Measurements from ENCODE around the gene RTF1. TPM values are rescaled to one million over a fixed set of nuclear protein-coding genes. Genes with fewer than 3 reads are reported as not detected.
A peak's percentile ranks its signal among the peaks of the same experiment; 100 is the strongest.
"Not testable (repeated sequence)": the region's sequence is repeated elsewhere in the genome, so short reads cannot be mapped to it uniquely, and the experiment has no call there.

The RTF1 gene
- total RNA-seq, 1 donor from 2014 or later = 34.7 TPM

DNA sequence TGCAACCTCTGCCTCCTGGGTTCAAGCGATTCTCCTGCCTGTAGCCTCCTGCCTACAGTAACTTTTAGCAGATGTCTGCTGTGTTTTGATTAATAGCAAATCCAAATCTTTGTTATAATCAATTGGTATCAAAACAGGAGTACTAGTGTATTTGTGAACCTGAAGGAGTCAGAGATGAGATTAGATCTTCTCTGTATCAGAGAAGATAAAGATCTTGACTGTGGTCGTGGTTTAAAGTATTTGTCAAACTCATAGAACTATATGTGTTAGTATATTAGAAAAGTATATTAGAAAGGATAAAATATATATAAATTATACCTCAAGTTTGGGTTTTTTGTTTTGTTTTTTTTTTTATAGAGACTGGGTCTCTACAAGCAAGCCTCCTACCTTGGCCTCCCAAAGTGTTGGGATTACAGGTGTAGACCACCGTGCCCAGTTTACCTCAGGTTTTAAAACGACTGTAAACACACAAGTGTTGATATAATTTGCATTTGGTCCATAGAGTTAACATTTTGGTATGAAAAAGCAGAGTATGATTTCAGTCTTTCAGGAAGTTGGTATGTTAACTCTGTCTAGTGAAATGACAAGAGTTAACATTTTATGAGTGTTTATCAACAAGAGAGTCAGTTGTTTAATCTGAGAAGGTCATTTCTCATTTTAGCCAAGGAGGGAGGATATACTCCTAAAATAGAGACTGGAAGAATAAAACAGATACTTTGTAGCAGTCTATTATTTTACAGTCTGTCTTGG lies 18.3 kb downstream of the RTF1 start:
- DNase-seq (ENCODE audit: extremely low read depth, low read depth, low spot score) = no peak

DNA sequence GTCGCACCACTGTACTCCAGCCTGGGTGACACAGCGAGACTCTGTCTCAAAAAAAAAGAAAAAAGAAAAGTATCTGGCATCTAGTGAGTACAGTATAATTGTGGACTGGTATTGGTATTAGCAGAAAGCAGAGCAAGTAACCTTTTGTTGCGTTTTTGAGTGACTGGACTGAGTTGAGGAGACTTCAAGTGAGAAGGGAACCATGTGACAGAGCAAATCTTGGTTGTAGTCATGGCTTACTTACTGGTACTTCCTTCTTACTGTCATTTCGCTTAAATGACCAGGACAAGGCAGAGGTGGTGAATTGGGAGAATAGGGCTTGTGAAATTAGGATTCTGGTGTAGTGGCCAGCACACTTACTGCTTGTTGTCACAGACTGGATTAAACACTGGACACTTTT lies 20.6 kb downstream of the RTF1 start:
- DNase-seq (ENCODE audit: extremely low read depth, low read depth, low spot score) = no peak

DNA sequence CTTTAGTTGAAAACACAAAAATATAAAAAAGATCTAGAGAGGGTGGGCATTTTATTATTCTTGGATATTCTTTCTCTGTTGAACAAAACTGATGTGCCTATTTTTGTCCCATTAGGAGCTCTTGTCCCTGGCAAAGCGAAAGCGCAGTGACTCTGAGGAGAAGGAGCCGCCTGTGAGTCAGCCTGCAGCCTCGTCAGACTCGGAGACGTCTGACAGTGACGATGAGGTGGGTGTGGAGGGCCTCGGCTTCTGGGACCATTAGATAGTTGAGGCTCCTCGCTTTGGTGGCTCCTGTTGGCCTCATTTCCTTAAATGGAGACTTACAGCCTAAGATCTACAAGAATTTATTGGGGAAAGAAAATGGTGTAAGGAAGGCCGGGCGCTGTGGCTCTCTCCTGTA lies 21.3 kb downstream of the RTF1 start:
- no peak for DNase-seq (ENCODE audit: extremely low read depth, low read depth, low spot score)

DNA sequence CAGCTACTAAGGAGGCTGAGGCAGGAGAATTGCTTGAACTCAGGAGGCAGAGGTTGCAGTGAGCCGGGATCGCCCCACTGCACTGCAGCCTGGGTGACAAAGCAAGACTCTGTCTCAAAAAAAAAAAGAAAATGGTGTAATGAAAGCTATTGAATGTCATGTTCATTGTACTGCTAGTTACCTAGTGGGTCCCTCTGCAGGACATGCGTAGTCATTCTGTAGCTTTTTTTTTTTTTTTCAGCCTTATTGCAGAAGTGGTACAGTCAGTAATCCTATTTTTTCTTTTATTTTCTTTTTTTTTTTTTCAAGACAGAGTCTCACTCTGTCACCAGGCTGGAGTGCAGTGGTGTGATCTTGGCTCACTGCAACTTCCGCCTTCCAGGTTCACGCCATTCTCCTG lies 21.9 kb downstream of the RTF1 start:
- DNase-seq (ENCODE audit: extremely low read depth, low read depth, low spot score) = not testable (repeated sequence)

DNA sequence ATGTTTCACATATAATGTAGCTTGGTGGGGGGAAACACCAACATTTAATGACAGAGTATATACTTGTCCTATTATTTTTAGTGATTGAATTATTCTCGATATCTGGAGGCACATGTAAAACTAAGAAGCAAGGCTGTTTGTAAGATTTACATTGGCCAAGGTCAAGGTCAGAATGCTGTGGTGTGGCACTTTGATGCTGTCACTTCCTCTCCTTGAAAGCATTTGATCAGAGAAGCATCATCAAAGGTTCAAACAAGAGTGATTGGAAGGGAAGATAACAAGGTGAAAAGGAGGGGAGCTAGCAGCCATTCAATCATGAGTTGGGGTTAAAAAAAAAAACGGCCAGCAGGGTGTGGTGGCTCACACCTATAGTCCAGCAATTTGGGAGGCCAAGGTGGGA lies 26.4 kb downstream of the RTF1 start:
- DNase-seq (ENCODE audit: extremely low read depth, low read depth, low spot score) = no peak

DNA sequence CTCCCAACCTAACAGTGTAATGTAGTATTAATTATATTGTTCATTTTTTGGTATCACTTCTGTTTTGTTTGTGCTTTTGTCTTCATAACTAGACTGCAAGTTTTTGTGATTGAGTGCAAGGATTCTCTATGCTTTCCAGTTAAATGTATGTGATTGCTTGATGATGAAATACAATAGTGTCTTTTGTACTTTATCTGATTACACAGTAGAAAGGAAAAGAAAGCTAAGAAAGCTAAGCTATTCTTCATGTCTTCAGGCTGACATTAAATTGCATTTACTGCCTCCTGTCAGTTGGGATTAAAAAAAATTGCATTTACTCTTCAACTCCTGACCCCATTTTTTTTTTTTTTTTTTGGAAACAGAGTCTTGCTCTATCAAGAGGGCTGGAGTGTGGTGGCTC lies 28.5 kb downstream of the RTF1 start:
- no peak for DNase-seq (ENCODE audit: extremely low read depth, low read depth, low spot score)

DNA sequence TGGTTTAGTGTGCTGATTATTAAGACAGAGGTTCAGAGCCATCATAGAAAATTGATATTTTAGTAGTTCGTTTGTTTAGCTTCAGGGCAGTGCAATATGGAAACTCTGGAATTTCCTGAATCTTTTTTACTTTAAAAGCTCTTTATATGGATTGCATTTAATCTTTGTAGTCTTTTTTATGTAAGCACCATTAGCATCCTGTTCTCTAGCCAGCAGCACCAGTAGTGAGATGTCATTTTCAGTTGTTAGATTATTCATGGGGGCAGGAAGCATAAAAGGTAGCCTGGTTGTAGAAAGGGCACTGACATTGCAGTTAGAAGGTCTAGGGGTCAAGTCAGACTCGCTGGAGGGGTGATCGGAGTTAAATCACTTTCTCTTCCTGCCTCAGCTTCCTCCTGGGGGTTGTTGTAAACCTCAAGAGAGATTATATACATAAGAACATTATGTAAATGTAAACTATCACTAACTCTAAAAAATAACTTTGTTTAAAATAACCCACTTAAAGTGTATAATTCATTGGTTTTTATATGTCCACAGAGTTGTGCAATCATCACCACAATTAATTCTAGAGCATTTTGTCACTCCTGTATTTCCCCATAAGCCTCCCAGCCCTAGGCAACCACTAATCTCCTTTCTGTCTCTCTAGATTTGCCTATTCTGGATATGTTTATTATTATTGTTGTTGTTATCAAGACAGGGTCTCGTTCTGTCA lies 45.3 kb downstream of the RTF1 start:
- DNase-seq (ENCODE audit: extremely low read depth, low read depth, low spot score) = no peak

DNA sequence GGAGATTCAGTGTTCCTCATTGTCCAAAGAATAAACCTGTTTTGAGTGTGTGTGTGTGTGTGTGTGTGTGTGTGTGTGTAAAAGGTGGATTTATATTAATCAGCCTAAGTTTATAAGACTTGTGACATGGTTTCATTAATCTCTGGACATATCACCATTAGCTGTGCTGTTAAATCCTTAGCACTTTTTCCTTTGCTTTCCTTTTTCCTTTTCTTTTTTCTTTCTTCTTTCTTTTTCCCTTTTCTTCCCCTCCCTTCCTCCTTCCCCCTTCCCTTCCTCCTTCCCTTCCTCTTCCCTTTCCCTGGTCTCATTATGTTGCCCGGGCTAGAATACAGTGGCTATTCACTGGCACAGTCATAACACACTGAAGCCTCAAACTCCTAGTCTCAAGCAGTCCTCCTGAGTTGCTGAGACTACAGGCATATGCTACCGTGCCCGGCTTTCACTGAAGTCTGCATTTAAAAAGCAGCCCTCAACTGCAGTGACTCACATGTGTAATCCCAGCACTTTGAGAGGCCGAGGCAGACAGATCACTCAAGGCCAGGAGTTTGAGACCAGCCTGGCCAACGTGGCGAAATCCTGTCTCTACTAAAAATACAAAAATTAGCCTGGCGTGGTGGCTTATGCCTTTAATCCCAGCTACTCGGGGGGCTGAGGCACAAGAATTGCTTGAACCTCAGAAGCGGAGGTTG lies 48.1 kb downstream of the RTF1 start:
- DNase-seq (ENCODE audit: extremely low read depth, low read depth, low spot score) = no peak

DNA sequence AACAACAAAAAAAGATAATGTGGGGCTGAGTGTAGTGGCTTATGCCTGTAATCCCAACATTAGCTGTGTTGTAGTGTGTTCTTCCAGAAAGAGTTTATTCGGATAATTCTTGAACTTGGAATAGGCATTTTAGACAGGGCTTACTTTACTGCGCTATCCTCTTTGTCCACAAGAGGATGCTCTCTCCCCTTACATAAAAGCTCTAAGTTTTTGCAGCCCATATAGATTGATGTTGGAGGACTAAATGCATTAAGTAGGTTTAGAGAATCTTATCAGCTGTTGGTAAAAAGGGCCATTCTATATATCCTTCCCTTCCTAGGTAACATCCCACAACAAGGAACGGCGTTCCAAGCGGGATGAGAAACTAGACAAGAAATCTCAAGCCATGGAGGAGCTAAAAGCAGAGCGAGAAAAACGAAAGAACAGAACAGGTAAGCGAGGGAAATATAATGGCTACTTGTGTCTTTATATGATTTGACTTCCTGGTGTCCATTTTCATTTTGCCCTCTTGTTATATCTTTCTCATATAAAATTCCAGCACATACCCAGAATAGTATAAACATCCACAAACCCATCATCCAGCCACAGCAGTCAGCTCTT lies 49.0 kb downstream of the RTF1 start:
- DNase-seq (ENCODE audit: extremely low read depth, low read depth, low spot score) = peak; percentile 44

DNA sequence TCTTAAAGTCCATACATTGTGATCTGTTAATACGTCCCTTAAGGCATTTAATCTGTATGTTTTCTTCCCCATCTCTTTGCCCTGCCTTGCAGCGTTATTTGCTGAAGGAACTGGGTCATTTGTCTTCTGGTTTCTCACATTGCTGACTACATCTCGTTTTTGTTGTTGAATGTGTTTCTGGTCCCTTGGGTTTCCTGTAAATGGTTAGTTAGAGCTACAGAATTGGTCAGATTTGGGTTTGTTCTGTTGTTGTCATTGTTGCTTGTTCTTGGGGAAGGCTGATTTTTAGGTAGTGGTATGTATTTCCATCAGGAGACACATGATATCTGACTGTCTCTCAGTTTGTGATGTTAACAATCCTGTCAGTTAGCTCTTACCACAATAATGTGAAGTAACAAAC lies 49.8 kb downstream of the RTF1 start:
- DNase-seq (ENCODE audit: extremely low read depth, low read depth, low spot score) = no peak

DNA sequence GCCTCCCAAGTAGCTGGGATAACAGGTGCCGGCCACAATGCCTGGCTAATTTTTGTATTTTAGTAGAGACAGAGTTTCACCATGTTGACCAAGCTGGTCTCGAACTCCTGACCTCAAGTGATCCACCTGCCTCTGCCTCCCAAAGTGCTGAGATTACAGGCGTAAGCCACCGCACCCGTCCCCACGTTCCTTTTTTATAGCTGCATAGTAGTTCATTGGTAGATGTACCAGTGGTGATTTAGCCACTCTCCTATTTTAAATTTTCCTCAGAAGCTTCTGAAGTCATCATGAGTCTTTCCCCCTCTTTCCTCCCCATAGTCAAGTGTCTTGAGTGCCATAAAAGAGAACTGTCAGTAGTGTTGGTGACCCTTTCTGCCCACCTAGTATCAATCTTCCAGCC lies 52.7 kb downstream of the RTF1 start:
- not testable (repeated sequence) for DNase-seq (ENCODE audit: extremely low read depth, low read depth, low spot score)

DNA sequence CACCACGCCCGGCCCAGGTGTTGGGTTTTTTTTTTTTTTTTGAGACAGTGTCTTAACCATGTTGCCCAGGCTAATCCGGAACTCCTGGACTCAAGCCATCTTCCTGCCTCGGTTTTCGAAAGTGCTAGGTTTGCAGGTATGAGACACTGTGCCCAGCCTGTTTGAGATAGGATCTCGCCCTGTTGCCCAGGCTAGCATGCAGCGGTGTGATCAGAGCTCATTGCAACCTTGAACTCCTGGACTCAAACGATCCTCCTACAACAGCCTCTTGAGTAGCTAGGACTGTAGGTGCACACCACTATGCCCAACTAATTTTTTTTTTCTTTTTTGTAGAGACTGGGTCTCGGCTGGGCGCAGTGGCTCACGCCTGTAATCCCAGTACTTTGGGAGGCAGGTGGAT lies 56.5 kb downstream of the RTF1 start:
- DNase-seq (ENCODE audit: extremely low read depth, low read depth, low spot score) = no peak

DNA sequence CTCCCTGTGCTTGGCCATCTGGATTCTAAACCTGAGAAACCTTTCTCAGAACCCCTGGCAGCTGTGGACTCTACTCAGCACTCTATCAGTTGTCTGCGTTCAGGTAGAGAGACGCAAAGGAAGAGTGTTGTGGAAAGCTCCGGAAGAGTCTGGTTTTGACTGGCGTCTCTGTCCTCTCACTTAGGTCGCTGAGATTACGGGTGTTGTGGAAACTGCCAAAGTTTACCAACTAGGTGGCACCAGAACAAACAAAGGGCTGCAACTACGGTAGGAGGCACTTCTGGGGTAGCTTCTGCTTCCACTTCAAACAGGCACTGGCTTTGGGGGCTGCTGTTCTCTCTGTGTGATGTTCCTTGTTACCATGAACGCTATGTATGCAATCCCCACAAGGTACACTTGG lies 57.5 kb downstream of the RTF1 start:
- DNase-seq (ENCODE audit: extremely low read depth, low read depth, low spot score) = no peak

DNA sequence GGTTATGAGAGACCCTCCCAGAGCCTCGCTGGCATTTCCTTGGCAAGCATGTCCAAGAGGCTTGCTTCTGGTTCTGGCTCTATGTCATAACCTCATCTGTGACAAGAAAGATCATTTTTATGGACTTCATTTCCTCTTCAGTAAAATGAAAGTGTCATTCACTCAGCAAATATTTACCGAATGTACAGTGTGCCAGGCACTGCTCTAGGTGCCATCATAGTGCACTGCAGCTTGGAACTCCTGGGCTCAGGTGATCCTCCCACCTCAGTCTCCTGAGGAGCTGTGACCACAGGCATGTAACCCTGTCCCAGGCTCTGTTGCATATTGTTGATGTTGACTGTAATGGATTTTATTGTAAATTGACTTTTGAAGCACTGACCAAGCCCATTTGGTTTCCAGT lies 58.0 kb downstream of the RTF1 start:
- DNase-seq (ENCODE audit: extremely low read depth, low read depth, low spot score) = no peak

DNA sequence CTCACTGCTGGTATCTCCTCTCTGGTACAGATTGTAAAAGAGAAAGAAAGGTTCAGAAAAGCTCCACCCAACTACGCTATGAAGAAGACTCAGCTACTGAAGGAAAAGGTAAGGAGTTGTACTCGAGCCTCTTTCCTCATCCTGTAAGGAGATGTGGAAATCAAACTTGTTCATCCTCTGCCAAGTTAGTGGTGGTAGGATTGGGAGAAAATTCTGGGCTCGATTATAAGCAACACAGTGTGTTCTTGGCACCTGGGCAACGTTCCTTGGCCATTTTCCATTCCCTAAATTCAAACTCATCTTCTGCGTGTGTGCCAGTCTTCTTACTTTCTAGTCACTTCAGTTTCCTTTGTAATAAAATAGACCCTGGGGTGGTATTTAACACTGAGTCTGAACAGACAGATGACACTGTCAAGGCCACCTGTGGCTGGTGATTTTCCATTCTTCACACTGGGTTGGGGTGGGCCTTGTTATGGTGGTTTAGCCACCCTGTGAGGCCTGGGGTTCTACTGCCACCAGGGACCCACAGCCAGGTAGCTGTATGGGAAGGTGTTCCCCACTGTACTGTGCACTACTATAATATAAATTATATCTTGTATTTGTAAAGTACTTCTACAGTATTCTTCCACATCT lies 59.6 kb downstream of the RTF1 start:
- no peak for DNase-seq (ENCODE audit: extremely low read depth, low read depth, low spot score)

DNA sequence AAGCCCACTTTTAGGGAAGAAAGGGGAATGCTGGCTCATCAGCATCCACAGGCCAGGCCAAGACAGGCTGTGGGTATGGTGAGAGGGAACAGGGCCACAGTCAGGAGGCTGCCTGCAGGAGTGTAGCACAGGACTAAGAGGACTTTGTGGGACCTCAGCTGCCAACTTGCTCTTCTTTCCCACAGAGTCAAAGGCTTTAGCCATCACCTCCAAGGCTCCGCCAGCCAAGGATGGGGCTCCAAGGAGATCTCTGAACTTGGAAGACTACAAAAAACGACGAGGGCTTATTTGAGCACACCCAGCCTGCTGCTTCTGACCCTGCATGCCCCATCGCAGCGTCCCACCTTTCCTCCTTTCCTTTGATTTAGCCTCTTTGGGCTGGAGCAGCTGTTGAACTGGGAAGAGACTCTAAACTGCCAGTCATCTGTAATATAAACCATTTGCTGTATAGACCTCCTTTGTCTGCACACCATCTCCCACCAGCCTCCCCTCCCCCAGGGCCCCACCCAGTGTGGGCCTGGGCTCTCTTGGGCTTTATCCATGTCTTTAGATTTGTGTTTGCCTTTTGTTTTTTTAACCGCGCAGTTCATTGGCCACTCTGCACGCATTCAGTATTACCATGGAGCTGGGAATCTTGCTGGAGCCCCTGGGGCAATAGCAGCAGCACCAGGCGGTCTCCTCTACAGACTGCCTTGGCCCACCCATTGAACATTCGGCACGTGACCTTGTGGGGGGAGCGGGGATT lies 63.7 kb downstream of the RTF1 start:
- DNase-seq (ENCODE audit: extremely low read depth, low read depth, low spot score) = no peak

DNA sequence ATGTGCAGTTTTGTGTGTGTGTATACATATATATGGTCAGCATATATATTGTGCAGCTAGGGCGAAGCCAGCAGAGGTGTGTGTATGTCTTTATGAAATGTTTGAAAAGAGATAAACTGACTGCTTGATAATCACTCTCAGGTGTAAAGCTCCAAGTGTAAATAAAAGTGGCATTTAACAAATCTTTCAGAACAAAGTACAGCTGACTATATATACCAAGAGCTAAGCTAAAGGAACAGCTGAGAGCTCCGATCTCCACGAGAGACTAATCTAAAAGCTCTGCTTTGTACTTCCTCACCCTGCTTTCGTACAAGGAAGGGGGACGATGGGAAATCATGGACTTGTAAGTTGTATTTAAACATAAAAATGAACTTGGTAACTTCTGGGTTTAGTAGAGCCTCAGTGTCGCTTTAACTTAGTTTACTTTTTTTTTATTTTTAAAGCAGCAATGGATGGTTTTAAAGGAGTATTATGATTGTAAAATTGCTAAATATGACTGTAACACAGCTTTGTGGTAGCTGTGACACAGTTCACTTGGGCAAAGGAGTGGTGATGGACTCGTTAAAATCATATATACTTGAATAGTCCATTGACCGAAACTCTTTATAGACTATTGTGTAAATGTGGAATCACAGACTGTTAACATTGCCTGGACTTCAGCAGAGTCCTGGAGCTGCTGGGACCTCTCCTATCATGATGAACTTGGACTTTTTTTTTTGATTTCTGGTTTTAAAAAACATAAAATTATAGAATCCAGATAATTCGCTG lies 65.4 kb downstream of the RTF1 start:
- DNase-seq (ENCODE audit: extremely low read depth, low read depth, low spot score) = no peak

DNA sequence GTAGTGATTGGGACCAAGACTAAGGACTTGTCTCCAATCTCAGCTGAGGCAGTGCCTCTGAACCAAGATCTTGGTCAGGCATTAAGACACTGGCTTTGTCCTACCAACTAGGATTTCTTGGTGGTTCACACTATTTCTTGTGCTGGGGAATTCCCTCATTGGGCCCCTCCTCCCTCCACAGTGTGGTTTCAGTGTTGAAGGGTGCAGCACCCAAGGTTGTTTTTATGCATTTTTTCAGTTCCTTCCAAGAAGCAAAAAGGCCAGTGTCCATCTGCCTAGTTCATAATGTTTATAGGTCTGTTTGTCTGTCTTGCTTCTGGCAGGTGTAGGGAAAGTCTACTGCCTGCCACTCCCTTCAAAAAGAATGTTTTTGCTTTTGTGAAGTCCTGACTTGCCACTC lies 66.2 kb downstream of the RTF1 start:
- DNase-seq (ENCODE audit: extremely low read depth, low read depth, low spot score) = no peak

DNA sequence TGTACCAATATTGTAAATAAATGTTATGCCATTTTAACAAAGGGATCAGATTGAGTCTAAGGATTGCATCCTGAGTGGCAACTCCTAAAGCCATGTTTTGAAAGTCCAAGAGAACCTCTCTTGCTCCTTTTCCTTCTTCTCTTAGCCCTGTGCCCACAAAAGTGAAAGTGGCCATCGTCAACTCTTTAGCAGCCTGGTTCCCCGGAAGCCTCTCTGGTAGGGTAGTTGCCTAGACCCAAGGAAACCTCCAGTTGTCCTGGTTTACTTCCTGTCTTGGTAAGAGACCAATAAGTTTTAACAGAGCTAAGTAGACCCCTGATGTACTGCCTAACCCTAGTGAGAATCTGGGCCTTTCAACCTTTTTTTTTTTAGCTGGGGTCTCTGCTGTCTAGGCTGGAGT lies 66.6 kb downstream of the RTF1 start:
- no peak for DNase-seq (ENCODE audit: extremely low read depth, low read depth, low spot score)

All from glomerular endothelial cell (primary cell).